ENCODE data around the gene EIF4G1.

Gene EIF4G1

DNA sequence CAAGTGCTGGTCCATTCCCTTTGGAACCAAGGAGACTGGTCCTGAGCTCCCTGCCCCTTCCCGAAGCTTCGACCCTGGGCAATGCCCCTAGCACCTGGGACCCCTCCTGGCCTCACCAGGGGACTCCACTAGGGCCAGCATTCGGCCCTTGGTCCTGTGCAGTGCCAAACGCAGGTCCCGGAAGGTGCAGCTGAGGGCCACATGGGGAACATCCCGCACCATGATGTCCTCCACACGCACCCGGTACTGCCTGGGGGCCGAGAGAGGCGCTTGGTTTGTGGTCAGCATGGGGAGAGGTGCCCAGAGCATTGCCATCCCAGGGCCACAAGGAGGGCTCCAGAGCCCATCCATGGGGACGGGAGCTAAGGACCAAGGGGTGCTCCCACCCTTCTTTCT, 39.1 kb downstream of the EIF4G1 start:
- no peak for DNase-seq

GRCh38 chr3:184354121-184354728, 39.8 kb downstream of the EIF4G1 start:
- DNase-seq: peak; percentile 73

GRCh38 chr3:184354754-184355153, 40.3 kb downstream of the EIF4G1 start:
- no peak for DNase-seq

DNA sequence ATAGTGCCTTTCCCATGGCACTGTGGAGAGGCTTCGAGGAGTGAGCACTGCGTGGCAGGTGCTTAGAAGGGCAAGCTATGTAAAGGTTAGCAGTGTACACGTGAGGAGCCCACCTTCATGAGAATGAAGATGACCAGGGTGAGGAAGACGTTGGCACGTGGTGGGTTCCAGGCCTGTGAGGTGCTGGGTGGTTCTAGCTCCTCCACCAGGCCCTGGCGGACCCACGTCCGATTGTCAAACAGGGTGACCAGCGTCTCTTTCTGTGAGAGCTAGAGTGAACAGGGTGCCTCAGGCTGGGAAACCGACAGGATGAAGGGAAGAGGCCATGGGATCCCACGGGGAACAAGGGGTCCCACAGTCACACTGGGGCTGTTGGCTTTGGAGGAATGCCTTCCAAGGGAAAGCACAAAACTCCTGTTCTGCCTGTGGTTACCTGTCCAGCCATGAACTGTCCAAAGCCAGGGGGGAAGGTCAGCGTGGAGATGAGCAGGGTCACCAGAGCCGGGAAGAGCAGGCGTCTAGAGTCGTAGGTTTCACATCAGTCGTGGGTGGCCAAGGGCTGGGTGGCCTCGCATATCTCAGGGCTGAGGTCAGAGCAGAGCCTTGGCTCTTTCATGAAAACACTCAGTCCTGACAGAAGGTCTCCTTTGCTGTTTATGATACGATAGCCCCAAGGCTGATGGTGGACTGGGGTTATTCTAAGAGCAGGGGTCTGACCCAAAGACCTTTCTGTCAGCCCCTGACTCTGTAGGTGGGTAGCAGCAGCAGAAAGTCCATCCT, 41.0 kb downstream of the EIF4G1 start:
- DNase-seq: no peak

DNA sequence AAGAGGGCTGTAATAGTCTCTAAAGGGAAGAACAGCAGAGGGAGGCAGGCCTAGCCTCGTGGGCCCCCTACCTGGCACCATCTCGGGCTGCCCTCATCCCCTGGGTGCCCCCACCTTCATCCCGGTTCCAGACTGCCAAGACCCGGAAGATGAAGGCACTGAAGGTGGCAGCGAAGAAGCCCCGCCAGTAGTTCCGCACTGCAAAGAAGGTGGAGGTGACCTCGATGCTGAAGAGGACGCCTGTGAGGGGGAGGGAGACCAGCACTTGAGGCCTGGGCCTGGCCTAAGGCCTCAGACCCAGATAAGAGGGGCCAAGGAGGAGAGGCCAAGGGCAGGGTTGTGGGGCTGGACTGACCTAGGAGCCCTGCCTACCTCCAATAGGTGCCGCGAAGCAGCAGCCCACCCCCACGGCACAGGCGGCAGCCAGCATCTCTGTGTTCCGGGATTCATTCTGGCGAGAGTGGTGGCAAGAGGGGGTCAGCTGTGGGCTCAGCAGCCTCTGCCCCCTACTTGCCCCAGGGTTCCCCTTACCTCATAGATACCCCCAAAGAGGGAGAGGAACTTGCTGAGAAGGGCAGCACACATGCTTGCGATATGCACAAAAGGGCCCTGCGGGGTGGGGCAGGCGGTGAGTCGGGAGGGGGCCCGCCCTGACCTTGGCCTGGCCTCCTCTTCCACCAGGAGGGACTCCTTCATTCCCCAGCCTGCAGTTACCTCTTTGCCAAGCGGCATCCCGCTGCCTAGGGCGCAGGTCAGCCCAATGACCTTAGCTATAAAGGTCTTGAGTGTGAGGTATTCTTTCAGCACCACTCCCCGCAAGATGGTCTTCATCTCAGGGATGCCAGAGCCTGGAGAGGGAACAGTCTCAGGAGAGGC, 43.1 kb downstream of the EIF4G1 start:
- DNase-seq: no peak

DNA sequence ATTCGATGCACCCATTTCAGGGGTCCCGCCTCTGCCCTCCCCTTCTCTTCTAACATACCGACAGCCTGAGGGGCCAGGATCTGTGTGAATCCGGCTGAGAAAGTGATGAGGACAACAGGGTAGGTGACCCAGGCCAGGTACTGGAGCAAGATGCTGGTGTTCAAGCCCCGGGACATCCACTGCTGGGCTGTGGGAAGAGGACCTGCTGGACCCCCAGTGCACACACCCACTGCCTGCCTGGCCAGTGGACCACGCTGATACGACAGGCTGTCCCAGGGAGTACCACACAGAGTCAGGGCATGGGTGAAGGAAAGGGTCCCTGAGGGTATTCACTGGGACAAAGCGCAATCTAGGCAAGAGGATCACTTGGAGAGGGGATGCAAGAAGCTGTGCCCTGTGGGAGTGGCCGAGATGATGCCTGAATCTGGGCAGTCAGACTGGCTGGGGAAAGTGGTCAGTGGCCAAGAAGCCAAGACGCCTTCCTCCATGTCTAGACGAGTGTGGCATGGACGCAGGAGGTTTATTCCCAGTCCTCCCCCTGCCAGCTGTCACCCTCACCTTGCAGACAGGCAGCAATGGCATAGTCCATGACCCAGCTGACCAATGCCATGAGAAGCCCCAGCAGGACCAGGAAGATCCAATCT, 43.8 kb downstream of the EIF4G1 start:
- DNase-seq: no peak

- no peak for DNase-seq
Observed at GRCh38 chr3:184358921-184359350, 44.5 kb downstream of the EIF4G1 start.

GRCh38 chr3:184359610-184360009, 45.2 kb downstream of the EIF4G1 start:
- no peak for DNase-seq

DNA sequence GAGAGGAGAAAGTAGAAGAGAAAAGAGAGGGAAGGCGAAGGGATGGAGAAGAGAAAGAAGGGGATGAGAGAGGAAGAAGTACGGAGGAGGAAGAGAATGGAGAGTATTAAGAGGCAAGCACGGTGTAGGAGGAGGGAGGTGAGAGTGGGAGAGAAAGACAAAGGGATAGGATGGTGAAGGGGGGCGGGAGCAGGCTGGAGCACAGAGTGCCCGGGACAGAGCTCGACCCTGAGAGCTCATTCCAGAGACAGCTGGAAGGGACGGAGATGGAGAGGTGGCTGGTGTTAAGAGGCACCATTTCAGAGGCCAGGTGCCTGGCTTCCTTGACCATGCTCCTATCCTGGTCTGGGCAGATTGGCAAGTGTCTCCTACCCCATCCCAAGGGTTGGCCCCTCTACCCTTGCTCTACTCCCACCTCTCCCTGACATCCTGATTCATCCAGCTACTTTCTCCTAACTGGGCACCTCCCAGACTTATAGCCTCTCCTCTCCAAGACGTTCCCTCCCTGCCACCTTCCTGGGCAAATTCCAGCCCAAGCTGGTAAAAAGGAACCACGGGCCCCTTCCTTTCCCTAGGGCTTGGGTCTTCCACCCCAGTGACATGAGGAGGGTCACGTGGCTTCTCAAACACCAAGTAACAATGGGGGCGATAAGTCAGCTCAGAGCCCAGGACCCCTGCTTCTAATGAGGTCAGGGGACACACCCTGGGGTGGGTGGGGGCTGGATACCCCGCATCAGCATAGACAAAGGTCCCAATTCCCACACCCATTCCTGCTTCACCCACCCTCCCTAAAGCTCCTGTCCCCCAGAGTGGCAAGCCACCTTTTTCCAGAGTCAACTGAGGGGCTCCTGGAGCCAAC, 45.9 kb downstream of the EIF4G1 start:
- no peak for DNase-seq

- no peak for DNase-seq
Observed at GRCh38 chr3:184360929-184361531, 46.6 kb downstream of the EIF4G1 start.

DNA sequence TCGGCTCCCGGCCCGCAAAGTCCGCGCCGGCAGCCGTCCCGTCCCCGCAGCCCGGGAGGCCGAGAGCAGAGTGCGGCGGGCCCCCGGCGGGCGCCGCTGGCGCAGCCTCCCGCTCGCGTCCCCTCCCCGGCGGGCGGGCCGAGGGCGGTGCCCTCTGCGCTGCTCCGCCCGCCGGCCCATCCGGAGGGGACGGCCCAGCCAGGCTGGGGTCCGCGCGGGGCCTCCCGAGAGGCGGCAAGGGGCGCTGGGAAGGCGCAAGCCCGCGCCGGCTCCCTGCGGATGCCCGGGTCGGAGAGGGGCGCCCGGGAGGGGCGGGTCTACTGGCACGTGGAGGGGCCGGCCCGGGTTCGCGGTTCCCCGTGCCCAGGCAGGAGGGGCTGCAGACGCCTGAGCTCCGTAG, 47.1 kb downstream of the EIF4G1 start, which contains the start of the genes CLCN2 and POLR2H:
TSS of gene CLCN2 (minus strand) at position 74 of the 400 bp plus-strand sequence. CDS start 126 bp downstream, outside the sequence.
TSS of gene POLR2H (plus strand) at position 179 of the 400 bp plus-strand sequence. CDS start 1,783 bp downstream, outside the sequence.
- DNase-seq: peak; percentile 64

GRCh38 chr3:184361932-184362667, 47.7 kb downstream of the EIF4G1 start:
- peak; percentile 83 for DNase-seq

DNA sequence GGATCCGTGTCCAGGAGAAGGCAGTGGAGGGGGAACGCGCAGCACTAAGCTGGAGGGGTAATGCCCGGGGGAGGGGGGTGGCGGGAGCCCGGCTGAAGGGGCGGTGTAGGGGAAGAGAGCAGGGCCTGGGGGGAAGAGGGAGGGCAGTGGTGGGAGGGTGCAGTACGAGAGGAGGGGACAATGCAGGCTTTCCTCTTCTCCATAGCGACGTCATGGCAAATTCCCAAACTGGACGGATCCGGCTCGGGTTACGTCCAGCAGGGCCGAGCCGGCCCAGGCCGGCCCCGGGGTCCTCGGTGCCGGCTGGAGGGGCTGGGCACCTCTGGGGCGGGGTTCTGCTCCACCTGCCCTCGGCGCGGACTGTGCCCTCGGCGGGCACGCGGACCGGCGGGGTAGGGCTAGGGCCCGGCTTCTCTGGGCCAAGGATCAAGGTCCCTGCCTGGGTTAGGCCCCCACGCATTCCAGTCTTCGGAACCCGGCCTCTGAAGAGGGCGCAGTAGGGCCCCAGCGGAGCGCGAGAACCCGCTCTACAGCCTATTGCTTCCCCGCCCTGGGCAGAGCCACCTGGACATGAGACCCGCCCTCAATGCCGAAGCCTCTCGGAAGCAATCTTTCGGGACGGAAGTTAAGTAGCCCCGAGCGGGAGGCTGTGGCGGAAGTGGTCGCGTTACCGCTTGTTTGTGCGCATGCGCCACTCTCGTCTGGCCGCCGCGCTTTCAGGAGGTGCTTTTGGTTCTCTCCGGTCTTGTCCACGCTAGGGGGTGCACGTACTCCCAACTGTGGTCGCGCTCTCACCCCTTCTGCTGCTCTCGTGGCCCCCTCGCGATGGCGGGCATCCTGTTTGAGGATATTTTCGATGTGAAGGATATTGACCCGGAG, 48.5 kb downstream of the EIF4G1 start:
- DNase-seq: peak; percentile 99

GRCh38 chr3:184366619-184367289, 52.3 kb downstream of the EIF4G1 start:
- DNase-seq: no peak

GRCh38 chr3:184368116-184368515, 53.7 kb downstream of the EIF4G1 start:
- DNase-seq: no peak

GRCh38 chr3:184368586-184369183, 54.3 kb downstream of the EIF4G1 start:
- DNase-seq: no peak

- peak; percentile 91 for DNase-seq
Observed at GRCh38 chr3:184371570-184372018, 57.2 kb downstream of the EIF4G1 start.

DNA sequence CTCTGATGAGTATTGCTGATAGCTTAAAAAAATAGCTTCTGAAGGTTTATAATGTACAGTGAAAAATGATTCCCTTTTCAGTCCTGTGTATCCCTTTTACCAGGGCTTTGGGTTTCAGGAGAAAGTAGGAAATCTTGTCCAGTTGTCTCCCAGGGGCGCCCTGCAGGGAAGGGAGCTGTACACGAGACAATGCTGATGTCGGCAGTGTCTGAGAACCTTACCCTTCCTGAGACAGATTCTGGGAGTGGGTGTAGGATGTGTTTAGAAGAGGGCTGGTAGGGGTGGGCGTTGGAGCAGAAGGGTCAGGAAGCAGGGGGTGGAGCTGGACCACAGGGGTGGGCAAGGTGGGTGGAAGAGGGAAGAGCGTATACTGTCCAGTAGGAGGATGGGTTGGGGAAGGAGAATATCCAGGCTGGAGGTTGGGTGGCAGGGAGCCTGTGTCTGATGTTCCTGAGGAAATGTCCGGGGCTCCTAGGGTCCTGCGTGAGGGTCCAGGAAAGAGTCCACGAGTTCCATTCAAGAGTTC, 58.0 kb downstream of the EIF4G1 start:
- no peak for DNase-seq
